Activated CD8-positive, alpha-beta T cell treated with anti-CD3 and anti-CD28 coated beads for 36 hours (primary cell): ENCODE measurements around the gene ALG12. TPM values are rescaled to one million over a fixed set of nuclear protein-coding genes. Genes with fewer than 3 reads are reported as not detected.

Experiments
- ATAC-seq: fragments of 200-7000 bp; cut with Tn5 transposase; one replicate; pipeline ENCODE4 v1.10.0; 2021; ENCODE audit warnings: mild to moderate bottlenecking, moderate library complexity
- CTCF ChIA-PET: fragments of 350-600 bp; sonication (Branson Sonifier 250); formaldehyde crosslinking; loops from one replicate; lab custom pipeline; 2021; ENCODE audit warnings: antibody characterized with exemption; lab: Charles Lee
- POLR2A ChIA-PET: fragments of 350-600 bp; sonication (Branson Sonifier 250); formaldehyde crosslinking; loops from one replicate; lab custom pipeline; 2021; ENCODE audit warnings: antibody characterized with exemption; lab: Charles Lee
- DNase-seq: peaks from one replicate; pipeline ENCODE4 v3.0.0-alpha.2; 2020
- H3K27ac Mint-ChIP-seq: one replicate; pipeline ENCODE4 v1.8.0; 2021; ENCODE audit warnings: mild to moderate bottlenecking, mixed read lengths
- H3K27me3 Mint-ChIP-seq: one replicate; pipeline ENCODE4 v1.8.0; 2021; ENCODE audit warnings: mixed read lengths
- H3K36me3 Mint-ChIP-seq: one replicate; pipeline ENCODE4 v1.8.0; 2021; ENCODE audit warnings: low read depth, mixed read lengths
- H3K4me1 Mint-ChIP-seq: one replicate; pipeline ENCODE4 v1.8.0; 2021; ENCODE audit warnings: low read depth, mixed read lengths
- H3K4me3 Mint-ChIP-seq: one replicate; pipeline ENCODE4 v1.8.0; 2021; ENCODE audit warnings: mild to moderate bottlenecking, moderate library complexity, mixed read lengths
- H3K9me3 Mint-ChIP-seq: one replicate; pipeline ENCODE4 v1.8.0; 2021; ENCODE audit warnings: mixed read lengths
- CTCF ChIP-seq: fragments of 200-600 bp; IDR thresholded peaks from one replicate; pipeline ENCODE4 v1.8.0; 2022; ENCODE audit warnings: antibody characterized with exemption, mild to moderate bottlenecking
- intact Hi-C: fragments of 100-400 bp; cut with micrococcal nuclease; formaldehyde crosslinking; loops from one replicate; pipeline ENCODE4 v1.10.0; 2022
- total RNA-seq, 2 experiments: library from RNA; stranded (reverse); gene quantifications; one replicate each; pipeline ENCODE4 v1.2.3, GENCODE V29; 2021

Gene ALG12
- total RNA-seq, 2 experiments from 2014 or later: 10.7 to 12.0 TPM

- DNase-seq: peak; percentile 65
- H3K27ac Mint-ChIP-seq: peak overlapping the region; percentile 94
- peak overlapping the region; percentile 84 for H3K4me3 Mint-ChIP-seq
- H3K27me3 Mint-ChIP-seq: no peaks in the 10 kb centered on the region
- TF ChIP-seq CTCF: no peak
- ChIA-PET CTCF (interaction anchor here (0.6 to 1.2 kb wide), 2 partner anchors 71 to 85 kb away, joined by 4 to 5 read pairs; no protein-coding TSS in a partner anchor), POLR2A (interaction anchor here (0.7 to 4.9 kb wide), 10 partner anchors 8 to 134 kb away, joined by 3 to 63 read pairs (median 4); no protein-coding TSS in a partner anchor)
- peaks cover 23% of the 10 kb centered on the region for H3K4me1 Mint-ChIP-seq
- H3K9me3 Mint-ChIP-seq: no peaks in the 10 kb centered on the region
- ATAC-seq: no peak
- peaks cover 31% of the 10 kb centered on the region for H3K36me3 Mint-ChIP-seq
- intact Hi-C loops: no loop called here
Measured at GRCh38 chr22:49959782-49960158, 41.5 kb upstream of the ALG12 start.

- Mint-ChIP-seq H3K9me3 (no peaks in the 10 kb centered on the region), H3K4me1 (peaks cover 17% of the 10 kb centered on the region), H3K36me3 (peaks cover 24% of the 10 kb centered on the region), H3K4me3 (peak overlapping the region; percentile 84), H3K27ac (peak overlapping the region; percentile 94), H3K27me3 (no peaks in the 10 kb centered on the region)
- ChIA-PET POLR2A (interaction anchor here (0.7 to 4.9 kb wide), 9 partner anchors 8 to 133 kb away, joined by 3 to 63 read pairs (median 4); no protein-coding TSS in a partner anchor), CTCF (interaction anchor here (0.6 to 1.2 kb wide), 2 partner anchors 71 to 85 kb away, joined by 4 to 5 read pairs; no protein-coding TSS in a partner anchor)
- intact Hi-C loops: no loop called here
- ATAC-seq (no peak), DNase-seq (no peak)
- TF ChIP-seq CTCF: no peak
Measured at GRCh38 chr22:49958931-49959781, 40.9 kb upstream of the ALG12 start.

- DNase-seq: no peak
- ChIA-PET POLR2A (no interaction called here), CTCF (interaction anchor here (1.0 to 1.2 kb wide), 2 partner anchors 72 kb away, joined by 3 to 5 read pairs; no protein-coding TSS in a partner anchor)
- TF ChIP-seq CTCF: no peak
- Mint-ChIP-seq H3K36me3 (peaks cover 17% of the 10 kb centered on the region), H3K27me3 (no peaks in the 10 kb centered on the region), H3K27ac (peak overlapping the region; percentile 94), H3K4me1 (peaks cover 10% of the 10 kb centered on the region), H3K4me3 (peak overlapping the region; percentile 84), H3K9me3 (no peaks in the 10 kb centered on the region)
- intact Hi-C loops: no loop called here
- ATAC-seq: no peak
Measured at GRCh38 chr22:49958366-49958921, 40.2 kb upstream of the ALG12 start.

GRCh38 chr22:49957826-49958365 is 39.7 kb upstream of the ALG12 start:
- POLR2A ChIA-PET: no interaction called here
- no peak for DNase-seq

More at GRCh38 chr22:49957826-49958365, 39.7 kb upstream of the ALG12 start:
- intact Hi-C loops: no loop called here
- CTCF ChIA-PET: interaction anchor here (1.0 kb wide), 2 partner anchors 12 to 72 kb away, joined by 3 read pairs; no protein-coding TSS in a partner anchor
- H3K27me3 Mint-ChIP-seq: no peaks in the 10 kb centered on the region
- no peak overlapping the region for H3K27ac Mint-ChIP-seq
- H3K36me3 Mint-ChIP-seq: peaks cover 12% of the 10 kb centered on the region
- H3K4me1 Mint-ChIP-seq: peaks cover 10% of the 10 kb centered on the region
- H3K9me3 Mint-ChIP-seq: no peaks in the 10 kb centered on the region
- TF ChIP-seq CTCF: no peak
- no peak for ATAC-seq
- H3K4me3 Mint-ChIP-seq: no peak overlapping the region
